B cell (primary cell): ENCODE data around the gene BPIFB3. TPM values are rescaled to one million over a fixed set of nuclear protein-coding genes. Genes with fewer than 3 reads are reported as not detected.

Source experiments
- ATAC-seq: fragments of 200-7000 bp; cut with Tn5 transposase; one replicate; pipeline ENCODE4 v1.10.0; 2021; ENCODE audit warnings: low read depth, mild to moderate bottlenecking, moderate number of reproducible peaks, moderate library complexity
- CTCF ChIA-PET: fragments of 350-600 bp; sonication (Branson Sonifier 250); formaldehyde crosslinking; loops from one replicate; lab custom pipeline; 2021; ENCODE audit warnings: antibody characterized with exemption, inconsistent platforms; lab: Charles Lee
- POLR2A ChIA-PET: fragments of 350-600 bp; sonication (Branson Sonifier 250); formaldehyde crosslinking; loops from one replicate; lab custom pipeline; 2021; ENCODE audit warnings: antibody characterized with exemption; lab: Charles Lee
- DNase-seq: peaks from one replicate; pipeline ENCODE4 v3.0.0; 2013
- H2AFZ ChIP-seq: 2 replicates; pipeline ENCODE4 v1.6.1; 2012; ENCODE audit warnings: mild to moderate bottlenecking, low read depth, low read length; ENCODE audit not compliant: insufficient read depth, poor library complexity, severe bottlenecking
- H3K27ac ChIP-seq, 2 donors: 1 replicate in 1 of 2; 2 replicates in 1 of 2; pipeline ENCODE4 v1.5.1; 2012 to 2013; ENCODE audit warnings: low read length in 2 of 2, mild to moderate bottlenecking in 2 of 2, moderate library complexity in 1 of 2
- H3K27me3 ChIP-seq, 4 experiments: fragments of 200-600 bp in 1 of 4; sonication (generic) in 1 of 4; replicated peaks in 1 of 4; 1 replicate in 2 of 4; 2 replicates in 2 of 4; pipeline versions ENCODE4 v1.6.1 to v1.7.0; 2013 to 2016; ENCODE audit warnings: low read length in 3 of 4, mild to moderate bottlenecking in 2 of 4, mixed read lengths in 1 of 4, moderate library complexity in 1 of 4; ENCODE audit not compliant: insufficient read depth in 4 of 4, control insufficient read depth in 3 of 4; ENCODE audit errors: control extremely low read depth in 1 of 4
- H3K36me3 ChIP-seq, 2 experiments: replicated peaks in 1 of 2; 1 replicate in 1 of 2; 2 replicates in 1 of 2; pipeline versions ENCODE4 v1.6.1 to v1.7.1; 2013; ENCODE audit warnings: low read length in 1 of 2; ENCODE audit not compliant: insufficient read depth in 2 of 2, control insufficient read depth in 1 of 2; ENCODE audit errors: control extremely low read depth in 1 of 2, extremely low read depth in 1 of 2
- H3K4me1 ChIP-seq, 2 donors: fragments of 200-600 bp in 1 of 2; sonication (generic) in 1 of 2; 1 replicate in 1 of 2; 2 replicates in 1 of 2; pipeline versions ENCODE4 v1.5.1 to v1.6.1; 2013 to 2017; ENCODE audit warnings: low read length in 2 of 2; ENCODE audit not compliant: control insufficient read depth in 2 of 2, insufficient read depth in 2 of 2
- H3K4me2 ChIP-seq: replicated peaks from 2 replicates; pipeline ENCODE3; 2012; ENCODE audit warnings: mild to moderate bottlenecking, low read depth, low read length; ENCODE audit not compliant: poor library complexity, severe bottlenecking
- H3K4me3 ChIP-seq, 5 experiments: fragments of 200-600 bp in 1 of 5; sonication (generic) in 1 of 5; 1 replicate in 3 of 5; 2 replicates in 2 of 5; pipeline versions ENCODE4 v1.5.1 to v1.7.0; 2011 to 2016; ENCODE audit warnings: low read length in 4 of 5, mild to moderate bottlenecking in 4 of 5, low read depth in 2 of 5, control low read depth in 1 of 5, moderate library complexity in 1 of 5; ENCODE audit not compliant: insufficient read depth in 1 of 5; ENCODE audit errors: control extremely low read depth in 1 of 5, extremely low read depth in 1 of 5
- H3K79me2 ChIP-seq: fragments of 200-600 bp; sonication (generic); one replicate; pipeline ENCODE4 v1.6.0; 2016; ENCODE audit warnings: low read length; ENCODE audit not compliant: control insufficient read depth, insufficient read depth
- H3K9ac ChIP-seq: fragments of 200-600 bp; sonication (generic); 2 replicates; pipeline ENCODE4 v1.6.1; 2017; ENCODE audit warnings: mild to moderate bottlenecking, low read length, moderate library complexity
- H3K9me3 ChIP-seq, 3 donors: one replicate each; pipeline versions ENCODE4 v1.6.1 to v1.7.1; 2013; ENCODE audit warnings: low read length in 2 of 3; ENCODE audit not compliant: control insufficient read depth in 2 of 3, insufficient read depth in 1 of 3; ENCODE audit errors: control extremely low read depth in 1 of 3
- H4K20me1 ChIP-seq: 2 replicates; pipeline ENCODE4 v1.6.0; 2012; ENCODE audit warnings: mild to moderate bottlenecking, low read length; ENCODE audit not compliant: insufficient read depth, control insufficient read depth, poor library complexity, severe bottlenecking
- H3K27ac Mint-ChIP-seq: one replicate; pipeline ENCODE4 v1.8.0; 2021; ENCODE audit warnings: mixed read lengths
- H3K27me3 Mint-ChIP-seq: one replicate; pipeline ENCODE4 v1.8.0; 2021; ENCODE audit warnings: mixed read lengths
- H3K4me1 Mint-ChIP-seq: one replicate; pipeline ENCODE4 v1.8.0; 2021; ENCODE audit warnings: mixed read lengths
- H3K4me3 Mint-ChIP-seq: one replicate; pipeline ENCODE4 v1.8.0; 2021; ENCODE audit warnings: mixed read lengths
- H3K9me3 Mint-ChIP-seq: one replicate; pipeline ENCODE4 v1.8.0; 2022; ENCODE audit warnings: mixed read lengths; ENCODE audit not compliant: insufficient read depth
- EZH2 ChIP-seq: IDR thresholded peaks from 2 replicates; pipeline ENCODE4 v1.6.1; 2012; ENCODE audit warnings: borderline replicate concordance, low read depth, mild to moderate bottlenecking, moderate library complexity, low read length; ENCODE audit not compliant: insufficient read depth, poor library complexity, severe bottlenecking
- WGBS: methylation state at CpG from one replicate; pipeline ENCODE4 v1.1.5; 2013; ENCODE audit warnings: missing lambda C conversion rate; ENCODE audit not compliant: insufficient coverage; 5-methylcytosine and 5-hydroxymethylcytosine counted together
- intact Hi-C: fragments of 100-400 bp; cut with micrococcal nuclease; formaldehyde crosslinking; loops from one replicate; pipeline ENCODE4 v1.10.0; 2022
- polyA plus RNA-seq: library from polyadenylated mRNA; depleted of rRNA; stranded (reverse); fragments of >200 nt; gene quantifications from 2 replicates; pipeline ENCODE4 v1.2.3, GENCODE V29; 2012
- total RNA-seq, 2 donors: library from RNA; stranded (reverse); fragments of 120-200 nt in 1 of 2; gene quantifications; 1 replicate in 1 of 2; 2 replicates in 1 of 2; pipeline versions ENCODE4 v1.2.3 to v1.2.4, GENCODE V29; 2013 to 2022
- TF ChIP-seq, protein P1 (sequence below): fragments of 200-600 bp; IDR thresholded peaks from one replicate; pipeline ENCODE4 v1.8.0; 2022; ENCODE audit warnings: antibody characterized with exemption, mild to moderate bottlenecking

BPIFB3 gene
- total and polyA plus RNA-seq, 2 donors (not counting 1 experiment from before 2014, with no cell fraction given) = not detected

- no peak overlapping the region for H3K27ac ChIP-seq
- H4K20me1 ChIP-seq = no peaks in the 10 kb centered on the region
- no peak overlapping the region for H3K4me2 ChIP-seq
- intact Hi-C loops = no loop called here
- ATAC-seq (no peak), DNase-seq (no peak)
- whole genome bisulfite sequencing = 92% methylated on average over 22 of the region's 23 CpGs
- TF ChIP-seq EZH2 = no peak
- TF ChIP-seq, protein P1, sequence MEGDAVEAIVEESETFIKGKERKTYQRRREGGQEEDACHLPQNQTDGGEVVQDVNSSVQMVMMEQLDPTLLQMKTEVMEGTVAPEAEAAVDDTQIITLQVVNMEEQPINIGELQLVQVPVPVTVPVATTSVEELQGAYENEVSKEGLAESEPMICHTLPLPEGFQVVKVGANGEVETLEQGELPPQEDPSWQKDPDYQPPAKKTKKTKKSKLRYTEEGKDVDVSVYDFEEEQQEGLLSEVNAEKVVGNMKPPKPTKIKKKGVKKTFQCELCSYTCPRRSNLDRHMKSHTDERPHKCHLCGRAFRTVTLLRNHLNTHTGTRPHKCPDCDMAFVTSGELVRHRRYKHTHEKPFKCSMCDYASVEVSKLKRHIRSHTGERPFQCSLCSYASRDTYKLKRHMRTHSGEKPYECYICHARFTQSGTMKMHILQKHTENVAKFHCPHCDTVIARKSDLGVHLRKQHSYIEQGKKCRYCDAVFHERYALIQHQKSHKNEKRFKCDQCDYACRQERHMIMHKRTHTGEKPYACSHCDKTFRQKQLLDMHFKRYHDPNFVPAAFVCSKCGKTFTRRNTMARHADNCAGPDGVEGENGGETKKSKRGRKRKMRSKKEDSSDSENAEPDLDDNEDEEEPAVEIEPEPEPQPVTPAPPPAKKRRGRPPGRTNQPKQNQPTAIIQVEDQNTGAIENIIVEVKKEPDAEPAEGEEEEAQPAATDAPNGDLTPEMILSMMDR = no peak
- H3K27me3 ChIP-seq = no peaks in the 10 kb centered on the region
- peaks cover 4% of the 10 kb centered on the region for H3K9me3 Mint-ChIP-seq
- no peak overlapping the region for H3K4me3 Mint-ChIP-seq
- no peaks in the 10 kb centered on the region for H3K79me2 ChIP-seq
- H3K27ac Mint-ChIP-seq = no peak overlapping the region
- POLR2A ChIA-PET = no interaction called here
- no peak overlapping the region for H2AFZ ChIP-seq
- no peaks in the 10 kb centered on the region for H3K27me3 Mint-ChIP-seq
- no peaks in the 10 kb centered on the region for H3K4me1 ChIP-seq
- peaks cover 2% of the 10 kb centered on the region for H3K4me1 Mint-ChIP-seq
- peaks cover 0 to 13% (median 7%) of the 10 kb centered on the region in 3 donors for H3K9me3 ChIP-seq
- CTCF ChIA-PET = no interaction called here
- no peaks in the 10 kb centered on the region for H3K36me3 ChIP-seq
- H3K9ac ChIP-seq = no peak overlapping the region
- no peak overlapping the region for H3K4me3 ChIP-seq
Measured at GRCh38 chr20:33008336-33009213, 45.1 kb upstream of the BPIFB3 start.
